Measurements from ENCODE around the gene CD72. TPM values are rescaled to one million over a fixed set of nuclear protein-coding genes. Genes with fewer than 3 reads are reported as not detected.

CD72 gene, protein sequence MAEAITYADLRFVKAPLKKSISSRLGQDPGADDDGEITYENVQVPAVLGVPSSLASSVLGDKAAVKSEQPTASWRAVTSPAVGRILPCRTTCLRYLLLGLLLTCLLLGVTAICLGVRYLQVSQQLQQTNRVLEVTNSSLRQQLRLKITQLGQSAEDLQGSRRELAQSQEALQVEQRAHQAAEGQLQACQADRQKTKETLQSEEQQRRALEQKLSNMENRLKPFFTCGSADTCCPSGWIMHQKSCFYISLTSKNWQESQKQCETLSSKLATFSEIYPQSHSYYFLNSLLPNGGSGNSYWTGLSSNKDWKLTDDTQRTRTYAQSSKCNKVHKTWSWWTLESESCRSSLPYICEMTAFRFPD
- total RNA-seq (2014; rRNA removed; shearing (Covaris generic)) = 0.53 and 1.2 TPM in 2 replicates

DNA sequence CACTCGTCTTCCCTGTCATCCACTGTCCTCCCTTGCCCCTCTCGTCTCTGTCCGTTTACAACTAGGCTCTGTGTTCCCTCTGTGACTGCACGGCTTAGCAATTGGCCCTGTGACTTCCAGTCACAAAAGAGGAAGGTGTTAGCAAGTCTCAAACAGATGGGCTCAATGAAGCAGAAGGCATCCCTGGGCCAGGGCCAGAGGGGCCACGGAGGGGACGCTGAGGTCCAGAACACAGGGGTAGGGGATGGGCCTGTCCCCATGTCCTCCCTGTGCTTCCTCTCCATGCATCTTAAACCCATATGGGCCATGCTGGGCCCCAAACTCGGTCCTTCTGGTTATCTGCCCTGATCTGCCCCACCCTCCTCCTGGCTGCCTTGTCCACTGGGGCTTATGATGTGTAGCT is at the start of gene CD72:
CD72 (minus strand) TSS at position 89 of the 403 bp plus-strand sequence. CDS start 110 bp downstream, outside the sequence.
- DNase-seq (ENCODE audit: low spot score) = no peak

DNA sequence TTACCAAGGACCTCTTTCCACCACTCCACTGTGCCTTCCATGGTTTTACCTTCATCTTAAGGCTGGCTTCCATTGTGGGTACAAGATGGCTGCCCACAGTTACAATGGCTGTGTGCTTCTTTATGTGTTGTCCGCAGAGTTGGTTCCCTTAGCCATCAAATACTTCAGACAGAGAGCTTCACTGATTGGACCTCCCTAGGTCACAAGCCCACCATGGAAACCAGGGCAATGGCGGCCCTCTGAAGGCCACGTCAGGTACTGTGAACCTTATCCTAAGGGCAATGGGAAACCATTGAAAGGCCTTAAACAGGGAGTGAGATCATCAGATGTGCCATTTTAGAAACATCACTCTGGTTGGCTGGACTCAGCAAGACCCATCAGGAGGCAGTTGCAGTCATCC is 49.7 kb upstream of the CD72 start:
- no peak for DNase-seq (ENCODE audit: low spot score)

GRCh38 chr9:35666549-35666948 is 48.3 kb upstream of the CD72 start:
- DNase-seq (ENCODE audit: low spot score) = no peak

DNA sequence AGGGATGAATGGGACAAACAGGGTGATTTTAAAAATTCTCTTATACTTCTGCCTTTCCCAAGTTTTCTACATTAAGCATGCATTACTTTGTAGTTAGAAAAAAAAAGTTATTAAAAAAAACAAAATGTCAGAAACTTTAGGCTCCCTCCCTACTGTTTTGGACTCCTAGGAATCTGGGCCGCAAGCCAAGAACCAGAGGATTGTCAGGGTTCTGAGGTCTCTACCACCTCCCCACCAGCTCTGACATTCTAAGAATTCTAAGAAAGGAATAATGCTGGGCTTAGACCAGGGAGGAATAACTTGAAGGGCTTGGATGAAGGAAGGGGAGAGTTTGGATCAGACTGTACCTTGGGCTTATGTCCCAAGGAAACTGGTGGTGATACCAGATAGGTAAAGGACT is 47.8 kb upstream of the CD72 start:
- no peak for DNase-seq (ENCODE audit: low spot score)

GRCh38 chr9:35665471-35665818 is 47.2 kb upstream of the CD72 start:
- DNase-seq (ENCODE audit: low spot score) = no peak

GRCh38 chr9:35664531-35665470 is 46.6 kb upstream of the CD72 start, which contains the start of gene ARHGEF39:
Gene ARHGEF39, minus strand, starts transcription at chr9:35665195. Its CDS starts 26 bp downstream, at chr9:35665169.
- DNase-seq (ENCODE audit: low spot score) = peak; percentile 82

DNA sequence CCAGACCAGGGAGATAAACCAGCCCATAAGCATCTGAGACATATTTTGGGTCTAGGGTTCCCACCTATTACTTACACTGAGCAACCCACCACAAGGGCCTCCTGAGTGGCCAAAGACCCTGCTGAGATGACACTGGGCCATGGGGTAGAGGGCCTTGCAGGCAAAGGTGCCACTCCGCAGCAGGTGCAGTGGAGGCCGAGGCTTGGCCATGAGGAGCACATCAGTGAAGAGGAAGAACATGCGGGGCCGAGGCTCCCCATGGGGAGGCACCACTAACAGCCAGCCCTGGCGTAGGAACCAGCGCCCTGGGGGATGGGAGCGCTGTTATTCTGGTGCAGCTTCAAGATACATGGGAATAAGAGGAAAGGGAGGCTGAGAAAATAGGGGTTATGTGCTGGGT is 44.2 kb upstream of the CD72 start:
- DNase-seq (ENCODE audit: low spot score) = no peak

DNA sequence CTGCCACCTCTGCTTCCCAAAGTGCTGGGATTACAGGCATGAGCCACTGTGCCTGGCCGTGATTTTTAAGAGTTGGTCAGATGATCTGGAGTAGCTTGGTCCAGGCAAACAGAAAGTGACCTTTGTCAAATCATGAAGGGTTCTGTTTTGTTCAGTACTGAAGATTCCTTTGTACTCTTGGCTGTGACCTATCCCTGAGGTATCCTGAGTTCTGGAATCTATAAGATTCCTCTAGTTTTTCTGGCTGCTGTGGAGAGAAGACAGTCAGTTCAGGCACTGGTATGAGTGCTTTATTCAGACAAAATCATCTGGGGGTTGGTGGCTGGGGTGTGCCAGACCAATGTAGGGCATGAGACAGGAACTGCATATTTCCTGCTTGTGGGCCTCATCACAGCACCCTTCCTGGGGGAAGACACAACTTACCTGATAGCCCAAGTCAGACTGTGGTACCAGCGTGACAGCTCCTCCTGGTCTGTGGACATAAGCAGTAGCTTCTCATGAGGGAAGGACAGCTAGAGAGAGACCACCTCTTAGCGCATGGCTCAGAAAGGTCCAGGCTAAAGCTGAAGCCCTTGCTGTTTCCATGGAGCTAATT is 43.6 kb upstream of the CD72 start:
- DNase-seq (ENCODE audit: low spot score) = no peak

GRCh38 chr9:35660966-35661415 is 42.8 kb upstream of the CD72 start:
- DNase-seq (ENCODE audit: low spot score) = peak; percentile 53

- DNase-seq (ENCODE audit: low spot score) = peak; percentile 63
These were observed 41.1 kb upstream of the CD72 start for GRCh38 chr9:35659340-35659739.

GRCh38 chr9:35658968-35659220 is 40.7 kb upstream of the CD72 start:
- DNase-seq (ENCODE audit: low spot score) = peak; percentile 56

DNA sequence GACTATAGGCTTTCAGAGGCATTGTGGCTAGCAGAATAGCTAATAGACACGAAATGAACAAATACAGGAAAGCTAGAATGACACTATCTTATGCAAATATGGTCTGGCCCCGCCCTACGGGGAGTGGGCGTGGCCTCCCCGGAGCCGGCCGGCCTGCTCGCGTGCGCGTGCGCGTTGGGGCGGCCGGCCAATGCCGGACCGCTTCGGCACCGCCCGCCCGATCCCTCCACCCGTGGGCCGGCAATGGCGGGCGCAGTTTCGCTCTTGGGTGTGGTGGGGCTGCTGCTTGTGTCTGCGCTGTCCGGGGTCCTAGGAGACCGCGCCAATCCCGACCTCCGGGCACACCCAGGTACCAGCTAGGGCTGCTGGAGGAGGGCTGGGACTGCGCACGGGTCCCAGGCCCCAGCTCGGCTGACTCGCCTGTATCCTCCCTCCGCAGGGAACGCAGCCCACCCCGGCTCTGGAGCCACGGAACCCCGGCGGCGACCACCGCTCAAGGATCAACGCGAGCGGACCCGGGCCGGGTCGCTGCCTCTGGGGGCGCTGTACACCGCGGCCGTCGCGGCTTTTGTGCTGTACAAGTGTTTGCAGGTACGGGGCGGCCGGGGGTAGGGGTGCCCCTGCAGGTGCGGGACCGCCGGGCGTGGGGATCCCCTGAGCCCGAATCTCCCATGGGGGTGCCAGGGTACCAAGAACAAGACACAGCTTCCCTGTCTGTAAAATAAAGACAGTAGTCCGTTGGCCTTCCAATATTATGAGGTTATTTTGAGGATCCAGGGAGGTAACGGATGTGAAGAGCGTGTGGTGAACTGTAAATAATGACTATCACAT is 40.1 kb upstream of the CD72 start, which contains the start of gene CCDC107:
CCDC107 (plus strand) TSS at position 156 of the 831 bp plus-strand sequence; CDS start at position 244, 88 bp downstream.
- DNase-seq (ENCODE audit: low spot score) = peak; percentile 75

GRCh38 chr9:35657546-35658136 is 39.4 kb upstream of the CD72 start, which contains the start of gene RMRP:
Gene RMRP, minus strand, starts transcription at chr9:35658019.
- DNase-seq (ENCODE audit: low spot score) = peak; percentile 100

- DNase-seq (ENCODE audit: low spot score) = no peak
These were observed 38.8 kb upstream of the CD72 start for GRCh38 chr9:35656831-35657545.

GRCh38 chr9:35656348-35656747 is 38.1 kb upstream of the CD72 start:
- no peak for DNase-seq (ENCODE audit: low spot score)

DNA sequence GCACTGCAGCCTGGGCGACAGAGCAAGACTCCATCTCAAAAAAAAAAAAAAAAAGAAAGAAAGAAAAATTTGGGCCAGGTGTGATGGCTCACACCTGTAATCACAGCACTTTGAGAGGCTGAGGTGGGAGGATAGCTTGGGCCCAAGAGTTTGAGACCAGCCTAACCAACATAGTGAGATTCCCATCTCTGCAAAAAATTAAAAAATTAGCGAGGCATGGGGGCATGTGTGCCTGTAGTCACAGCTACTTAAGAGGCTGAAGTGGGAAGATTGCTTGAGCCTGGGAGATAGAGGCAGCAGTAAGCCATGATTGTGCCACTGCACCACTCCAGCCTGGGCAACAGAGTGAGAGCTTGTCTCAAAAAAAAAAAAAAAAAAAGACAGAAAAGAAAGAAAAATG is 35.4 kb upstream of the CD72 start:
- no peak for DNase-seq (ENCODE audit: low spot score)

GRCh38 chr9:35652829-35653209 is 34.6 kb upstream of the CD72 start:
- DNase-seq (ENCODE audit: low spot score) = no peak

- DNase-seq (ENCODE audit: low spot score) = no peak
These were observed 34.0 kb upstream of the CD72 start for GRCh38 chr9:35651956-35652828.

All from H4 (cell line).